ENCODE data around the gene ZSWIM3. TPM values are rescaled to one million over a fixed set of nuclear protein-coding genes. Genes with fewer than 3 reads are reported as not detected.

Gene ZSWIM3
- total RNA-seq, 1 donor from 2014 or later = 3.7 TPM

GRCh38 chr20:45910670-45911485, 53.5 kb downstream of the ZSWIM3 start:
- no peak for FAIRE-seq

GRCh38 chr20:45911486-45912343, 54.3 kb downstream of the ZSWIM3 start, which contains the start of gene PLTP:
Gene PLTP, minus strand, starts transcription at chr20:45912155. Its CDS starts 703 bp downstream, at chr20:45911452.
- FAIRE-seq = no peak
- Histone ChIP-seq H3K36me3 (ENCODE audit: control insufficient read depth, insufficient read depth, low read length) (no peaks in the 10 kb centered on the region), H3K4me3 (ENCODE audit: low read depth, low read length) (peak within 1 kb of the TSS; percentile 46), H3K27me3 (ENCODE audit: control insufficient read depth, insufficient read depth, low read length) (no peaks in the 10 kb centered on the region)
- no peak for TF ChIP-seq CTCF (IDR thresholded peaks at IDR 0.05; ENCODE audit: insufficient read depth, low read length, severe bottlenecking)
- no peak for DNase-seq (ENCODE audit: low read depth)

More at GRCh38 chr20:45910670-45911485, 53.5 kb downstream of the ZSWIM3 start:
- peak overlapping the region; percentile 46 for H3K4me3 ChIP-seq (ENCODE audit: low read depth, low read length)
- peak; percentile 98 for DNase-seq (ENCODE audit: low read depth)
- no peaks in the 10 kb centered on the region for H3K36me3 ChIP-seq (ENCODE audit: control insufficient read depth, insufficient read depth, low read length)
- no peak for TF ChIP-seq CTCF (IDR thresholded peaks at IDR 0.05; ENCODE audit: insufficient read depth, low read length, severe bottlenecking)
- H3K27me3 ChIP-seq (ENCODE audit: control insufficient read depth, insufficient read depth, low read length) = no peaks in the 10 kb centered on the region

- no peaks in the 10 kb centered on the region for H3K27me3 ChIP-seq (ENCODE audit: control insufficient read depth, insufficient read depth, low read length)
- H3K4me3 ChIP-seq (ENCODE audit: low read depth, low read length) = peak overlapping the region; percentile 46
- TF ChIP-seq CTCF (IDR thresholded peaks at IDR 0.05; ENCODE audit: insufficient read depth, low read length, severe bottlenecking) = no peak
- DNase-seq (ENCODE audit: low read depth) (no peak), FAIRE-seq (no peak)
- no peaks in the 10 kb centered on the region for H3K36me3 ChIP-seq (ENCODE audit: control insufficient read depth, insufficient read depth, low read length)
Observed at GRCh38 chr20:45912344-45912682, 54.9 kb downstream of the ZSWIM3 start.

- TF ChIP-seq CTCF (IDR thresholded peaks at IDR 0.05; ENCODE audit: insufficient read depth, low read length, severe bottlenecking) = no peak
- Histone ChIP-seq H3K36me3 (ENCODE audit: control insufficient read depth, insufficient read depth, low read length) (no peaks in the 10 kb centered on the region), H3K27me3 (ENCODE audit: control insufficient read depth, insufficient read depth, low read length) (no peaks in the 10 kb centered on the region), H3K4me3 (ENCODE audit: low read depth, low read length) (no peak overlapping the region)
- DNase-seq (ENCODE audit: low read depth) (peak; percentile 55), FAIRE-seq (no peak)
Observed at GRCh38 chr20:45913116-45913515, 55.7 kb downstream of the ZSWIM3 start.

- no peak for TF ChIP-seq CTCF (IDR thresholded peaks at IDR 0.05; ENCODE audit: insufficient read depth, low read length, severe bottlenecking)
- no peak overlapping the region for H3K4me3 ChIP-seq (ENCODE audit: low read depth, low read length)
- no peaks in the 10 kb centered on the region for H3K36me3 ChIP-seq (ENCODE audit: control insufficient read depth, insufficient read depth, low read length)
- FAIRE-seq (no peak), DNase-seq (ENCODE audit: low read depth) (no peak)
- no peaks in the 10 kb centered on the region for H3K27me3 ChIP-seq (ENCODE audit: control insufficient read depth, insufficient read depth, low read length)
Observed at GRCh38 chr20:45917790-45918141, 60.4 kb downstream of the ZSWIM3 start.
